MV-4-11 (cell line): ENCODE results near the gene SYNRG.
"Not testable (repeated sequence)": the region's sequence is repeated elsewhere in the genome, so short reads cannot be mapped to it uniquely, and the experiment has no call there.

Experiments used
- DNase-seq: peaks from one replicate; lab custom pipeline; 2025; lab: John Stamatoyannopoulos, UW

Gene SYNRG, protein sequence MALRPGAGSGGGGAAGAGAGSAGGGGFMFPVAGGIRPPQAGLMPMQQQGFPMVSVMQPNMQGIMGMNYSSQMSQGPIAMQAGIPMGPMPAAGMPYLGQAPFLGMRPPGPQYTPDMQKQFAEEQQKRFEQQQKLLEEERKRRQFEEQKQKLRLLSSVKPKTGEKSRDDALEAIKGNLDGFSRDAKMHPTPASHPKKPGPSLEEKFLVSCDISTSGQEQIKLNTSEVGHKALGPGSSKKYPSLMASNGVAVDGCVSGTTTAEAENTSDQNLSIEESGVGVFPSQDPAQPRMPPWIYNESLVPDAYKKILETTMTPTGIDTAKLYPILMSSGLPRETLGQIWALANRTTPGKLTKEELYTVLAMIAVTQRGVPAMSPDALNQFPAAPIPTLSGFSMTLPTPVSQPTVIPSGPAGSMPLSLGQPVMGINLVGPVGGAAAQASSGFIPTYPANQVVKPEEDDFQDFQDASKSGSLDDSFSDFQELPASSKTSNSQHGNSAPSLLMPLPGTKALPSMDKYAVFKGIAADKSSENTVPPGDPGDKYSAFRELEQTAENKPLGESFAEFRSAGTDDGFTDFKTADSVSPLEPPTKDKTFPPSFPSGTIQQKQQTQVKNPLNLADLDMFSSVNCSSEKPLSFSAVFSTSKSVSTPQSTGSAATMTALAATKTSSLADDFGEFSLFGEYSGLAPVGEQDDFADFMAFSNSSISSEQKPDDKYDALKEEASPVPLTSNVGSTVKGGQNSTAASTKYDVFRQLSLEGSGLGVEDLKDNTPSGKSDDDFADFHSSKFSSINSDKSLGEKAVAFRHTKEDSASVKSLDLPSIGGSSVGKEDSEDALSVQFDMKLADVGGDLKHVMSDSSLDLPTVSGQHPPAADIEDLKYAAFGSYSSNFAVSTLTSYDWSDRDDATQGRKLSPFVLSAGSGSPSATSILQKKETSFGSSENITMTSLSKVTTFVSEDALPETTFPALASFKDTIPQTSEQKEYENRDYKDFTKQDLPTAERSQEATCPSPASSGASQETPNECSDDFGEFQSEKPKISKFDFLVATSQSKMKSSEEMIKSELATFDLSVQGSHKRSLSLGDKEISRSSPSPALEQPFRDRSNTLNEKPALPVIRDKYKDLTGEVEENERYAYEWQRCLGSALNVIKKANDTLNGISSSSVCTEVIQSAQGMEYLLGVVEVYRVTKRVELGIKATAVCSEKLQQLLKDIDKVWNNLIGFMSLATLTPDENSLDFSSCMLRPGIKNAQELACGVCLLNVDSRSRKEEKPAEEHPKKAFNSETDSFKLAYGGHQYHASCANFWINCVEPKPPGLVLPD (N-terminal part only)

DNA sequence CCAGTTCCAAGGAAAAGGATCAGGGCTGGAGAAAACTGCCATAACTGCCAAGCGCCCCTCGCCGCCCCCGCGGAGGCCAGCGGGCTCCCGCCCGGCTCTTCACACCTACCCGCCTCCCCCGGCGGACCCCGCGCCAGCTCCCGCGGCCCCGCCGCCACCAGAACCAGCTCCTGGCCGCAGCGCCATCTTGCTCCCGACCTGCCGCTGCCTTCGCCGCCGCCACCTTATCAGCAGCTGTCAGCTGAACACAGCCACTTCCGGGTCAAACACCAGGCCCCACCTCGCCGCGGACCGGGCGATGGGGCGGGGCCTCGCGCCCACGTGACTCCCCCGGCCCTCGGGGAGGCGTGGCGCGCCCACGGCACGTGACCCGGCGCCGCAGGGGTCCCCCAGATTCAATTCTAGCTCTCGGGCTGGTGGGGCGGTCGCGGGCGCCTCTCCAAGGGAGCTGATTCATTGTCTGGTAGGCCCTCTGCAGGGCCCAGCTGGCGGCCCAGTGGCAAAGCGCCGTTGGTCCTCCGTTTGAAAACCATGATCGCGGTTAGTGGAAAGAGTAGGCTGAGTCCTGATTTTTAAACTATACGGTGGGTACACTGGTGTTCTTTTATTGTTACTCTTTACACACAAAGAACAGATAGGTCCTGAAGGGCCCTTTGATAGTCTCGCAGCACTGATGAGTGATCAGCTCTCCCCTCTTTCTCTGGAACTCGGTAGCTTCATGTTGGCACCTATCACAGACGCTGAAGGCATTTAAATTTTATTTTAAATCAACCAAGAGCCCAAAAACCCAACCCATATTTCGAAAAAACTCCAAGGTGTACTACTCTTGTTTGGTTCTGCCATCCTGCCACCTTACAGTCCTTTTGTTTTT lies at the start of gene SYNRG:
SYNRG (minus strand) TSS at position 249 of the 871 bp plus-strand sequence; CDS start at position 186, 63 bp downstream.
- peak; percentile 93 for DNase-seq

DNA sequence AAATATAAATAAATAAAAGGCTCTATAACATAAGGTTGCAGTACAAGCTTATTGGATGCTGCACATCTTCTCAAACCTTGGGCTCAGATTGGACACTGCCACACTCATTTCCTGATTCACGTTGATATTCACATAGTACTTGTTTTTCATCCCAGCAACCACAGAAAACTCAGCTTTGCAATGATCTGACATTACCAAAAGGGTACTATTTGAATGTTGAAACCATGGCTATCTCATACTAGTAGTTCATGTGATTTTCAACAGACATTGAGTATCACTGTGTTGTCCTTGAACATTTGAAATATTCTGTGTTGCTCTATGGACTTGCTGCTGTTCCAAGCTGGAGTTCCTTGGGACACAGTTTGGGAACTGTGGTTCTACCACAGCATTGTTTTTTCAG lies 48.0 kb upstream of the SYNRG start:
- DNase-seq = no peak

DNA sequence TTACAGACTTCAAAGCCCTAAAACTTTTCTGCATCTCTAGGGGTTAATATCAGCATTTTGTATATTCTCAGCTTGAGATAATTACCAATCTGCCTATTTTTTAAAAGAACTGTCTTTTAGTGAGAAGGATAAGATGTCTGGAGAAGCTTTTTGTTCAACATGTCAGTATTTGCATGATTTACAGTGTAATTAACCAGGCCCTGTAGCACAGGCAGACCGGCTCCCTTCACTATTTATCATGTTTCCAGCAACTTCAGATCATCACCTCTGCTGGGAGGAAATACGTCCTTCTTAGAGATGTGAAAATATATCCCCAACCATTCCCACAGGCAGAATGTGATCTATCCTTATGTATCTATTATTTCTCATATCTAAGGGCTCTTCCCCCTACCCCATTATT lies 42.6 kb upstream of the SYNRG start:
- no peak for DNase-seq

DNA sequence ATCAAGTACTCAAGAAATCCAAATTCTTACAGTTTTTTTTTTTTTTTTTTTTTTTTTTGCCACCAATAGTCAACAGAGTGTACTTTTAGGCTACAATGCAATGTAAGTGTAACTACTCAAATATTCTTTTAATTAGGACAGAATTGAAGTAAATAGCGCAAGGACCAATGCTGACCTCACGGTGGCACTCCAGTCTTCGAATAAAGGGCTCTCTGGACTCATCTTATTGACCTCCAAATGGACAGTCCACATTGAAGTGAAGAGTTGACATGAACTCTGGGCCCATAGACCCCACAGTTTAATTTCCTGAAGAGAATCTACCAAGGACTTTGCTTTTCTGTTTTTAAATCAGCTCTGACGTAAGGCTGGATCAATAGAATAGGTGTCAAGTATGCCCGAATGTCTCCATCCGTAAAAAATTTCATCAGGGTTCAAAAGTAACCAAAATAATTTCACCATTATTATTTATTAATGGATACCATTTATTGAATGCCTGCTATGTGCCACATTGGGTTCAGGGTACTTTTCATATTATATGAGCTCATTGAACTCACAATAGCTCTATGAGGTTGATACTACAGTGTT lies 41.3 kb upstream of the SYNRG start:
- DNase-seq = no peak

DNA sequence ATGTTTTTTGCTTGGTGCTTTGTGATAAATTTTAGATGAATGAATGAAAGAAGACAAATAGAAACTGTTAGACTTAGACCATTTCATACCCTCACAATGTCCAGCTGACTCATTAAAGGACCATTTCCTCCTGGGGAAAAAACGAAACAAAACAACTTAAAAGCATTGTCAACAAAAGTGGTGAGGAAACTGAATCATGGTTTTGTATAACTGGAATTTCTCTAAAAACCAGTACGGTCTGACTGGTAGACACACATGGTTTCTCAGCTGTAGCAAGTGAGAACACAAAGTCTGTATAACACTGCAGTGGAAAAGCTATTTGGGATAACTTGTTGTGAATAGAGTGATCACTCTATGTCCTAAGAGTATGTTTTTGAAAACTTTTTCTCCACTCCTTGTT lies 39.3 kb upstream of the SYNRG start:
- peak; percentile 26 for DNase-seq

DNA sequence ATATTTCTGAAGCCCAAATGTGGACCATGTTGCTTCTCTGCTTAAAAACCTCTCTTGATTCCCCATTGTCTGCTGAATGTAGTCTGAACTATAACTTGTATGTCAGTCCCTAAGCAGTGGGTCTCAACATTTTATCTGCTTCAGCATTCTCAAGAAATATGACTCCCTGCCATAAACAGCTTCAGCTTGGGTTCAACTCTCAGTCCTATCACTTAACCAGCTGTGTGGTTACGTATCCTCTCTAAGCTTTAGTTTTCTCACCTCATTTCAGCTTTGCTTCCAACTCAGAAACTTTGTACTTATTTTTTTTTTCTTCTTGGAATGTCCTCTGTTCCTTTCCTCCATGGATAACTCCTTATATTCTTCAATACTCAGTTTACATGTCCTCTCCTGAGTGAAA lies 38.6 kb upstream of the SYNRG start:
- no peak for DNase-seq

DNA sequence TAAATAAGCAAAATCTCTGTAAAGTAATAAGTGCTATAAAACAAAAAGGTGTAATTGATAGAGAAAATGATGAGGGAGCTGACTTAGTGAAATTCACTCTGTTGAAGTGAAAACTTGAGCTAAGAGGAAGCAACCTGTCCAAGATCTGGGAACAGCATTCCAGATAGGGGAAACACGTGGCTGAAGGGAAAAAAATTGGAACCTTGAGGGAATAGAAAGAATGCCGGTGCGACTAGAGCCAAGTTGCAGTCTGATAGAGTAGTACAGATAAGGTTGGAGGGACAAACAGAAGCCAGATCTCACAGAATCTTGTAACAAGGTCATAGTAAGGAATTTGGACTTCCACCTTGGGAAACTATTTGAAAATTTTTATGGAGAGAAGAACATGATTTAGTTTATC lies 34.7 kb upstream of the SYNRG start:
- no peak for DNase-seq

DNA sequence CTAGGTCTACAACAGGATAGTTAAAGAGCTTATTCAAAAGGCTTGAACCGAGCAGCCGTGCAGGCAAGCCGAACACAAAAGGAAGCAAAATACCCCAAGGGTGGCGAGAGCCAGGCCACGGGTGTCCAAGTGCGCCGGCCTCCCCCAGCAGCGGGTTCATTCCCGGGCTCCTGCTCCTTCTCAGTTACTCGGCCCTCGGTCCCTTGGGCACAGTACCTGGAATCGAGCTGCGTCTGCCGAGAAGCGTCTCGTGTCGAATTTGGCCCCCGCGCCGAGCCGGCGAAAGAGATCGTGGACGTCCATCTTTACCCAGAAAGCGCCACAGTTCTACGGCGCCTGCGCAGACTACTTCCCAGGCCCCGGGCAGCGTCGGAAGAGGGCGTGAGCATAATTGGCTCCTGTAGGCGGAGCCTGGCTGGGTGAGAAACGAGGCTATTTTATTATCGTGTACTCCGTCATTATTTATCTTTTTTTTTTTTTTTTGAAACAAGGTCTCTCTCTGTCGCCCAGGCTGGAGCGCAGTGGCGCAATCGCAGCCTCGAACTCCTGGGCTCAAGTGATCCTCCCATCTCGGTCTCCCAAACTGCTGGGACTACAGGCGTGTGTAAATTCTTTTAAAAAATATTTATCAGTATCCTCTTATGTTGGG lies 34.0 kb upstream of the SYNRG start, which contains the start of gene DDX52:
DDX52 (minus strand) TSS at position 329 of the 649 bp plus-strand sequence; CDS start at position 303, 26 bp downstream.
- DNase-seq = peak; percentile 82

DNA sequence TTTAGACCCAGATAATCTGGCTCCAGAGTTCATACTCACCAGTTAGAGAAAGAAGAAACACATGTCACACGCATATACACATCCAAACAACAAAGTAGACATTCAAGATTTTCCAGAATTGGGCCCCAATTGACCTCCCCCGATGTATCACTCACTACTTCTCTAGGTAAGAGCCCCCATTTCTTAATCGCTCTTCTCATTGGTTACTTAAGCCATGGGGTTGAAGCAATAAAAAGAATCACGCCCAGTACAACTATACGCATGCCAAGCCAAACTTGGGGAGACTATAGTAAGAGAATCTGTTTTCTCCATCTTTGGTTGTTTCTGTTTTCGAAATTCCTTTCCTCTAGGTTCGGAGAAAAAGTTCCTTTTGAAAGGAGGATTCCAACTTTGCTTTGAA lies 33.5 kb upstream of the SYNRG start:
- peak; percentile 5 for DNase-seq

DNA sequence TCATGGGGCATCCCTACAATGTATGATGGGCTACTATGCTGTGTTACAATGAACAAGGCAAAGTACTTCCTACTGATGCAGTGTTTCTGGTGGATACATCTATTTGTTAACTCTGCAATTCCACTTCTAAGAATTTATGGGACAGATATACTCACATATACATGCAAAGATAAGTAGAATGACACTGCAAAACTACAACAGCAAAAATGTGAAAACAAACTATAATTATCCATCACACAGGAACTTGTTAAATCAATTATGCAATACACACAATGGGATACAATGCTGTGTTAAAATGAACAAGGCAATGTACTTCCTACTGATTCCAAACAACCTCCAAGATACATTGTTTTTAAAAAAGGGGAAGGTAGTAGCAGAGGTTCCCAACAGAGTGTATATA lies 30.8 kb upstream of the SYNRG start:
- DNase-seq = peak; percentile 5

DNA sequence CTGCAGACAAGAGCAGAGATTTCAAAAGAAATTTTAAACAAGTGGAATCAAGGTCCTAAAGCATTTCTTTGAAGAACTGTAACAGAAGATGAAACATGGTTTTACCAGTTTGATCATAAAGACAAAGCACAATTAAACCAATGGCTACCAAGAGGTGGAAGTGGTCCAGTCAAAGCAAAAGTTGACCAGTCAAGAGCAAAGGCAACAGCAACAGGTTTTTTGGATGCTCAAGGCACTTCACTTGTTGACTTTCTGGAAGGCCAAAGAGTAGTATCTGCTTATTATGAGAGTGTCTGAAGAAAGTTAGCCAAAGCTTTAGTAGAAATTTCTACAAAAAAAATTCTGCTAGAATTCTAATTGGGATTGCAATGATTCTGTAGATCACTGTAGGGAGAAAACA lies 28.7 kb upstream of the SYNRG start:
- no peak for DNase-seq

DNA sequence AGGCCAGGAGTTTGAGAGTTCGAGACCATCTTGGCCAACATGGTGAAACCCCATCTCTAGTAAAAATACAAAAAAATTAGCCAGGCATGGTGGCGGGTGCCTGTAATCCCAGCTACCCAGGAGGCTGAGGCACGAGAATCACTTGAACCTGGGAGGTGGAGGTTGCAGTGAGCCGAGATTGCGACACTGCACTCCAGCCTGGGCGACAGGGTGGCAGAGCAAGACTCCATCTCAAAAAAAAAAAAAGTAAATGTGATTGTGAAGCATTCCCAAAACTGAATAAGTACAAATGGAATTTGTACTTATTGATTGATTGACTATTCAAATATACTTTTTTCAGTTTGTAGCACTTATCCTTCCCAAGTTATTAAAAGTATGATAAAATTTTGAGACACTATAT lies 7.2 kb upstream of the SYNRG start:
- not testable (repeated sequence) for DNase-seq

DNA sequence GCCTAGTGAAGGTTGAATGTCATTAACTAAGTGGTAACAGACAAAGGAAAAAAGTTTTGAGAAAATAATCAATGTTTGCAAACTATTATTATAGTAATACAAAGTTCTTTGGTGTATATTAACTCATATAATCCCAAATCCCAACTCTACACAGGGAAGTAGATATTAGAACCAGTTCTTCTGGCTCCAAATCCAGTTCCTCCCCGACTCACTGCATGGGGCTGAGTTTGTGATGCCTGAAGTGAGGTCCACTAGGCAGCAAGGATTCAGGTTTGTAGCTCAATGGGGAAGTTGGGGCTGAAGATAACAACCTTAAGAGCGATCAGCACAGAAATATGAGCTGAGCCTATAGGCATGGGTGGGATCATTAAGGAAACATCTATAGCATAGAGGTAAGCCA lies 5.6 kb upstream of the SYNRG start:
- DNase-seq = no peak

DNA sequence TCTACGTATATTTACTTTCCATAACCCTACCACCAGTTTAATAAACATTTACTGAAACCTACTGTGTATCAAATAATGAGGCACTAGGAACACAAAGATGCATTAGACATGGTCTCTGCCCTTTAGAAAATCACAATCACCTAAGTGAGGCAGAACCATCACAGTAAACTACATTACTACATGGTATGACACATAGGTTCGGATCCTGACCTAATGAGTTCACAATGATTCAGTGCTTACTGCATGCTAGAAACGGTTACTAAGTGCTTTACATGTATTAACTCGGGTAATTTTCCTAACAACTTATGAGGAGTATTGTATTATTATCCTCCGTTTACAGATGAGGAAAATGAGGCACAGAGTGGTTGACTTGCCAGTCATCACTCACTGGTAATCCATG lies 5.2 kb upstream of the SYNRG start:
- DNase-seq = no peak

DNA sequence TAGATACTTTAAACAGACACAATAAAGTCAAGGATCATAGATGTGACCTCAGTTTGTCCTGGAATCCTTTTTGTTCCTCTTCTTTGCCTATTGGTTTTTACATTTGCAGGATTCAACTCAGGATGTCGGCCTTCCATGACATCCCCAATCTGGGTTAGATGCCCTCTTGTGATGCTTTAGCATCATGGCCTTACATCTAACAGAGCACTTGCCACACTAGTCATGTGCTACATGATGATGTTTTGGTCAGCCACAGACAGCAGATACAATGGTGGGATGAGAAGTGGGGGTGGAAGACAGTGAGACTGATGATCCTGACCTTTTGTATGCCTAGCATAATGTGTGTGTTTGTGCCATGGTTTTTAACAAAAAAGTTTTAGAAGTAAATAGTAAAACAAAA lies 1.8 kb upstream of the SYNRG start:
- DNase-seq = no peak

DNA sequence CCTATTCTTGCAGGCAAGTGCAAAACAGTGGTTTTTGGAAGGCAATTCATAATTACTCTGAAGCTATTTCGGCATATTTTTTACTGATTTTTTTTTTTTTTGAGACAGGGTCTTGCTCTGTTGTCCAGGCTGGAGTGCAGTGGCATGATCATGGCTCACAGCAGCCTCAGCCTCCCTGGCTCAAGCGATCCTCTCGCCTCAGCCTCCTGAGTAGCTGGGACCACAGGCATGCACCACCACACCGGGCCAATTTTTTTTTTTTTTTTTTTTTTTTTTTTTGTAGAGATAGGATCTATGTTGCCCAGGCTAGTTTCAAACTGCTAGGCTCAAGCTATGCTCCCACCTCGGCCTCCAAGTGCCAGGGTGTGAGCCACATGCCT lies 813 bp upstream of the SYNRG start:
- DNase-seq = not testable (repeated sequence)

DNA sequence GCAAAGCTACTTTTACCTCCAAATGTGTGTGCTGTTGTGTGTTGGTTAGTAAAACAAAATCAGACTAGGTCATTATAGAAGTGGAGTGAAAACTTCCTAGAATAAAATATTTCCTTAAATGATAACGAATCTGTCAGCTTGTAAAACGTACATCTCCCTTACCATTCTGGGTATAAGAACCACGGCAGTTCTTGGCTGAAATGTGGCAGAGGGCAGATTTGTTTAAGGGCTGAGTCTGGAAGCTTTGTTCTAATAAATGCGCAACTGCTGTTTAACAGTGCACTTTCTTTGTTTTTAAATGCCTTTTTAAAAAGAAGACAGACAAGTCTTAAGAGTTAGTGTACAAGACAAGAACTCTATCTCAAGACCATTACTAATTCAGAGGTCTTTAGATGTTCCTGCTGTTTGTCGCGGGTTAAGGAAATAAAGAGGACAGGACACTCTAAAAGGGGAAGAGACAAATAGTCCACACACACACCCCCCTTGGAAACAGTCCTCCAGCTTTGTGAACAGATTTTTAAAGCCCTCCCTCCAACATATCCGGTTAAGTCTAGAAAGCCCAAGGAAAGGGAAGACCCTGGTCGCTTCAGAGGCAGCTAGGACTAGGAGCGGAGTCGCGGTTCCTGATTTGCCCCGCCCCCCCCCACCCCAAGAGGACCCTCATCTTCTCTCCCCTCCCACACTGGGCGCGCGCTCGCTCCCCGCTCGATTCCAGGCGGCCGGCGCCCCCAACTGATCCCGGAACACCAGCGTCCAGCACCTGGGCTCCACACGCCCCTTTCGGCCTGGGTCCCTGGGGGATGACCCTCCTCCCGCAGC lies 658 bp downstream of the SYNRG start:
- peak; percentile 33 for DNase-seq

DNA sequence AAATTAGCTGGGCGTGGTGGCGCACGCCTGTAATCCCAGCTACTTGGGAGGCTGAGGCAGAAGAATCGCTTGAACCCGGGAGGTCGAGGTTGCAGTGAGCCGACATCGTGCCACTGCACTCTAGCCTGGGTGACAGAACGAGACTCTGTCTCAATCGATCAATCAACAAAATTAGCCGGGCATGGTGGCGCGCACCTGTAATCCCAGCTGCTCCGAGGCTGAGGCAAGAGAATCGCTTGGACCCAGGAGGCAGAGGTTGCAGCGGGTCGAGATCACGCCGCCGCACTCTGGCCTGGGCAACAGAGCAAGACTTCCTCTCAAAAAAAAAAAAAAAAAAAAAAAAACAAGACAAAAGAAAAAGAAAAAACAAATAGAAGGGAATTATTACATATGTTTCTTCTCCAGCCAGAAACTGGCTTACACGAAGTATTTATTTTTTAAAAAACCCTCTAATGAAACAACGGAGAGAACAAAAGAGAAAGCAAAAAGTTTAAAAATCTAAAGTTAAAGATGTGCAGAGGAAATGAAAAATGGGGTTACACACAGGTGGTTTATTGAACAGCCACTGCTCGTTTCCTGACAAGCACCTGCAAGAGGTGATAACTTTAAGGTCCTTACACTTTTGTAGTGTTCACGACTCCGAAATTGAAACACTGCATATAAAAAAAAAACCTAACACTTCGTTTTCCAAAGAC lies 1.4 kb downstream of the SYNRG start:
- DNase-seq = no peak
